ENCODE data around the gene HERPUD1. TPM values are rescaled to one million over a fixed set of nuclear protein-coding genes. Genes with fewer than 3 reads are reported as not detected.

Gene HERPUD1
- total and polyA plus RNA-seq, 9 of the 15 experiments (the other 6 are each of a cell fraction or from before 2014, with no cell fraction given): 14.2 to 60.7 (median 37.4) TPM

DNA sequence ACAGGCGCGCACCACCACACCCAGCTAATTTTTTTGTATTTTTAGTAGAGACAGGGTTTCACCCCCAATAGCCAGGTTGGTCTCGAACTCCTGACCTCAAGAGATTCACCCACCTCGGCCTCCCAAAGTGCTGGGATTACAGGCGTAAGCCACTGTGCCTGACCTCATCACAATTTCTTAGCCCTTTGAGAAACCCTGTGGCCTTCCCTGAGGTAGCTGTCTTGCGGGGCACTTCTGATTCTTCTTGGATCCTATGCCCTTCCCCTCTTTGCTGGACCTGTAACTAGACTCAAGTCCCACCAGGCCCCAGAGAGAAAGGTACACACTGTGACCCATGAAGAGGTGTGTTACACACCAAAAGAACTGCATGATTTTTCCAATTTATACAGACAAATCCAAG lies 16.3 kb downstream of the HERPUD1 start (continued):
- TF ChIP-seq, protein P1, sequence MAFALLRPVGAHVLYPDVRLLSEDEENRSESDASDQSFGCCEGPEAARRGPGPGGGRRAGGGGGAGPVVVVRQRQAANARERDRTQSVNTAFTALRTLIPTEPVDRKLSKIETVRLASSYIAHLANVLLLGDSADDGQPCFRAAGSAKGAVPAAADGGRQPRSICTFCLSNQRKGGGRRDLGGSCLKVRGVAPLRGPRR (CRISPR knock-in tag; IDR thresholded peaks at IDR 0.05): no peak

DNA sequence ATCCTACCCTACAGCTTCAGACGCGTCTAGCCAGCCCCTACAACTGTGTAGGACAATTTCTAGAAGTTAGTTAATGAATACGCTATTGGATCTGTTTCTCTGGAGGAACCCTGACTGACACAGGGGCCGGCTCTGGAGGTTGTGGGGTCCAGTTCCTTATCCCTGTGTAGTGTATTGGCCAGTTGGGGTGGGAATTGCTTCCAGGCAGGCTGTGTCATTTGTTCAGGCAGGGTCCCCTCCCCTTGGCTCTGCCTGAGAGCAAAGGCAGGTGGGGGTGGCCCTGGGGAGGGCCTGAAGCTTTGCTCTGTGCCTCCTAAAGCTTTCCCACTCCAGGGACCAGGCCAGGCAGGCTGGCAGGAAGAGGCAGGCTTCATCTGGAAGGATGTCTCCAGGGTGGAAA lies 18.1 kb downstream of the HERPUD1 start:
- DNase-seq (ENCODE audit: extremely low read depth in 1 of 4, low spot score in 3 of 4): no peak
- FAIRE-seq: no peak
- Histone ChIP-seq H3K36me3 (ENCODE audit: control insufficient read depth, insufficient read depth, low read length) (peaks cover 4% of the 10 kb centered on the region; the same call in 2 of the 3 replicates), H2AFZ (ENCODE audit: low read depth, low read length) (no peak overlapping the region), H3K4me3 (no peak overlapping the region), H3K4me1 (replicated peaks in 1 of 2; ENCODE audit: control insufficient read depth in 2 of 2, insufficient read depth in 2 of 2, low read length in 2 of 2) (no peaks in the 10 kb centered on the region), H3K27me3 (ENCODE audit: control insufficient read depth in 2 of 2, insufficient read depth in 2 of 2, low read length in 2 of 2) (no peaks in the 10 kb centered on the region; a peak in 1 of 5 replicates), H3K27ac (ENCODE audit: extremely low read depth, low read depth, low read length) (no peak overlapping the region), H3K9me1 (ENCODE audit: control insufficient read depth, insufficient read depth, low read length) (no peaks in the 10 kb centered on the region), H3K79me2 (ENCODE audit: control insufficient read depth, insufficient read depth, low read length) (no peaks in the 10 kb centered on the region), H3K9ac (ENCODE audit: insufficient read depth in 1 of 2, low read depth in 2 of 2, low read length in 2 of 2) (peak overlapping the region in 1 of 2 experiments; percentile 32; a peak in 2 of 4 replicates), H3K9me3 (replicated peaks; ENCODE audit: control insufficient read depth, insufficient read depth, low read depth, low read length) (no peaks in the 10 kb centered on the region), H4K20me1 (replicated peaks; ENCODE audit: control insufficient read depth, insufficient read depth, low read length) (no peaks in the 10 kb centered on the region), H3K4me2 (ENCODE audit: insufficient read depth, low read length) (no peak overlapping the region)
- BruUV-seq (replicated peaks): no TSS peak
- ChIA-PET CTCF (ENCODE audit: low intra/inter-chr PET ratio) (interaction anchor here (1.9 kb wide), 1 partner anchor 83 kb away, joined by 16 read pairs; no protein-coding TSS in a partner anchor), POLR2A (interaction anchor here (0.7 to 2.3 kb wide), 6 partner anchors 8 to 16 kb away, joined by 3 to 7 read pairs (median 4); no protein-coding TSS in a partner anchor)
- intact Hi-C loops (cut with micrococcal nuclease) (no loop called here), in situ Hi-C loops (cut with MboI) (loop anchor here (5.0 kb wide), 1 partner anchor 83 kb away; the partner anchor contains the start of gene SLC12A3)
- whole genome bisulfite sequencing (ENCODE audit: insufficient coverage, low coverage, missing lambda C conversion rate): 33% methylated on average over 4 of the region's 4 CpGs
- ATAC-seq: no peak
- no peak for TF ChIP-seq NCOA1 (IDR thresholded peaks at IDR 0.05; ENCODE audit: low read depth)
- no peak for TF ChIP-seq NR2C1 (IDR thresholded peaks at IDR 0.05)
- TF ChIP-seq NR2C1 (tag; IDR thresholded peaks at IDR 0.05): no peak
- no peak for TF ChIP-seq TBP (optimal IDR thresholded peaks at IDR 0.05; ENCODE audit: low read depth, low read length)
- TF ChIP-seq GTF2E2 (tag; IDR thresholded peaks at IDR 0.05): no peak
- TF ChIP-seq CGGBP1 (CRISPR knock-in tag; IDR thresholded peaks at IDR 0.05): no peak
- TF ChIP-seq GTF2A2 (tag; IDR thresholded peaks at IDR 0.05): no peak
- no peak for TF ChIP-seq RB1 (IDR thresholded peaks at IDR 0.05; ENCODE audit: low read depth)
- no peak for TF ChIP-seq SRF (CRISPR knock-in tag; IDR thresholded peaks at IDR 0.05)
- TF ChIP-seq, protein P2, sequence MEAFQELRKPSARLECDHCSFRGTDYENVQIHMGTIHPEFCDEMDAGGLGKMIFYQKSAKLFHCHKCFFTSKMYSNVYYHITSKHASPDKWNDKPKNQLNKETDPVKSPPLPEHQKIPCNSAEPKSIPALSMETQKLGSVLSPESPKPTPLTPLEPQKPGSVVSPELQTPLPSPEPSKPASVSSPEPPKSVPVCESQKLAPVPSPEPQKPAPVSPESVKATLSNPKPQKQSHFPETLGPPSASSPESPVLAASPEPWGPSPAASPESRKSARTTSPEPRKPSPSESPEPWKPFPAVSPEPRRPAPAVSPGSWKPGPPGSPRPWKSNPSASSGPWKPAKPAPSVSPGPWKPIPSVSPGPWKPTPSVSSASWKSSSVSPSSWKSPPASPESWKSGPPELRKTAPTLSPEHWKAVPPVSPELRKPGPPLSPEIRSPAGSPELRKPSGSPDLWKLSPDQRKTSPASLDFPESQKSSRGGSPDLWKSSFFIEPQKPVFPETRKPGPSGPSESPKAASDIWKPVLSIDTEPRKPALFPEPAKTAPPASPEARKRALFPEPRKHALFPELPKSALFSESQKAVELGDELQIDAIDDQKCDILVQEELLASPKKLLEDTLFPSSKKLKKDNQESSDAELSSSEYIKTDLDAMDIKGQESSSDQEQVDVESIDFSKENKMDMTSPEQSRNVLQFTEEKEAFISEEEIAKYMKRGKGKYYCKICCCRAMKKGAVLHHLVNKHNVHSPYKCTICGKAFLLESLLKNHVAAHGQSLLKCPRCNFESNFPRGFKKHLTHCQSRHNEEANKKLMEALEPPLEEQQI (IDR thresholded peaks at IDR 0.05): no peak
- TF ChIP-seq GABPA (tag; conservative IDR thresholded peaks at IDR 0.05; ENCODE audit: low read depth): no peak
- TF ChIP-seq, protein P3, sequence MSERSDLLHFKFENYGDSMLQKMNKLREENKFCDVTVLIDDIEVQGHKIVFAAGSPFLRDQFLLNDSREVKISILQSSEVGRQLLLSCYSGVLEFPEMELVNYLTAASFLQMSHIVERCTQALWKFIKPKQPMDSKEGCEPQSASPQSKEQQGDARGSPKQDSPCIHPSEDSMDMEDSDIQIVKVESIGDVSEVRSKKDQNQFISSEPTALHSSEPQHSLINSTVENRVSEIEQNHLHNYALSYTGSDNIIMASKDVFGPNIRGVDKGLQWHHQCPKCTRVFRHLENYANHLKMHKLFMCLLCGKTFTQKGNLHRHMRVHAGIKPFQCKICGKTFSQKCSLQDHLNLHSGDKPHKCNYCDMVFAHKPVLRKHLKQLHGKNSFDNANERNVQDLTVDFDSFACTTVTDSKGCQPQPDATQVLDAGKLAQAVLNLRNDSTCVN (CRISPR knock-in tag; IDR thresholded peaks at IDR 0.05): no peak
- TF ChIP-seq ZNF695 (CRISPR knock-in tag; IDR thresholded peaks at IDR 0.05): no peak
- TF ChIP-seq BHLHE40 (IDR thresholded peaks at IDR 0.05; ENCODE audit: low read length): no peak
- TF ChIP-seq KAT7 (CRISPR knock-in tag; IDR thresholded peaks at IDR 0.05; ENCODE audit: borderline replicate concordance): no peak
- no peak for TF ChIP-seq KDM4B (IDR thresholded peaks at IDR 0.05; ENCODE audit: borderline replicate concordance in 2 of 2, low read depth in 1 of 2)
- TF ChIP-seq SREBF2 (CRISPR knock-in tag; IDR thresholded peaks at IDR 0.05): no peak
- TF ChIP-seq XRCC5 (IDR thresholded peaks at IDR 0.05; ENCODE audit: low read depth, low read length): no peak
